Measurements from ENCODE around the gene BCL7B. TPM values are rescaled to one million over a fixed set of nuclear protein-coding genes. Genes with fewer than 3 reads are reported as not detected.
"Not testable (repeated sequence)": the region's sequence is repeated elsewhere in the genome, so short reads cannot be mapped to it uniquely, and the experiment has no call there.

Gene BCL7B
- total RNA-seq: 18.5 and 32.2 TPM in 2 replicates

DNA sequence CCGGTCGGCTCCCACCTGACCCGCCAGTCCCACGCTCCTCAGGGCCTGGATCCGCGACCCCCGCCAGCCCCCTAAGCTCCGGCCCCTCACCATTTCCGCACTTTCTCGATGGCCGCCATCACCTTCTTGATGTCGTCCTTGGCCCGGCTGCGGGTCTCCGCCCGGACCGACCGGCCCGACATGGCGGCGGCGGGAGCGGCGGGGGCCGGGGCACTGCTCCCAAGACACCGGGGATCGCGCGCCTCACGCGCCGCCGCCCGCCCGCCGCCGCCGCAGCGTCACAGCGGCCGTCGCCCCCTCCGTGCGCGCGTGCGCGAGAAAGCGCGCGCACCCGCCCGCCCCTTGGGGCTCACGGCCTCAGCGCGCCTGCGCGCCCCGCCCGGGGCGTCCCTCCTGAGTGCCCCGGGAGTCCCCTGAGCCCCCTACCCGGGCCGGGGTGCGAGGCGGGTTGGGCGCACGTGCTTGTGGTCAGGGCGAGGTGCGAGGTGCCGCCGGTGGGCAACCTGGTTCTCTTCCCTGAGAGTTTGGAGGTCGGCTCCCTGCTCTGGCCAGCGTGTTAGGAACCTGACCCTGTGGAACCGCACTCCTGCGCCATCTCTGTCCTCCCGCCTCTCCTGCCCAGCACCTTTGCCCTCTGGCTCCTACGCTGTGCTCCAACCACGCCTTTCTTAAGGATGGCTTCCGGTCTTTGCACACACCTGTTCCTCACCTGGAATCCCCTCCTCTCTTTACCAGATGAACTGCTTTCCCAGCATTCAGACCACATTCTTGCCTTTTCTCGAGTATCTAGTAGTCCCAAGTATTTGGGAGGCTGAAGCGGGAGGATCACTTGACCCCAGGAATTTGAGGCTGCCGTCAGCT, at the start of gene BCL7B:
Gene BCL7B, minus strand, starts transcription at position 294 of the 861 bp plus-strand sequence. Its CDS starts 112 bp downstream, at position 182.
- DNase-seq: peak; percentile 78

DNA sequence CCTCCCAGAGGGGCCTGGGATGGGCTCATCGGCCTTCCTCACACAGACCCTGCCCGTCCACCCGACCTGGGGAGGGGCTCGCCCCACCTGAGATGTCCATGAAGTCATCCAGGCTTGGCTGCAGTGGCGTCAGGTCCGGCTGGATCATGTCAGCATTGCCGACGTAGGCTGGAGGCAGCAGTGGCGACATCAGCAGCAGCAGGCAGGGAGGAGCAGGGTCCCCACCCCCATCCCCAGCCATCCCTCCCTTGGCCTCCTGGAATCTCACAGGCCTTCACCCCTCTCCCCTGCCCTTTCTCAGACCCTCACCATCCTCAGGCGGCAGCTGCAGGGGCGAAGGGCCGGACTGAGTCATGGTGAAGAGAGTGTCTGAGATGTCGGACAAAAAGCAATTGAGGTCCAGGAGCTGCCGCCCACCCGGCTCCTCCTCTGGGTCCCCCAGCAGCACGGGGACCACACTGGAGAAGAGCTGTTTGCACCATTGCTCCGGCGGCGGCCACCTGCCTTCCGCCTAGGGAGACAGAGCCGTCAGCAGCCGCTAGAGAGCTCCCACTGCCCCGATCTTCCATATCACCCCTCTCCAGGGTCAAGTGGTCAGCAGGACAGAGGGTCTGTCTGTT, 48.2 kb upstream of the BCL7B start:
- no peak for DNase-seq

DNA sequence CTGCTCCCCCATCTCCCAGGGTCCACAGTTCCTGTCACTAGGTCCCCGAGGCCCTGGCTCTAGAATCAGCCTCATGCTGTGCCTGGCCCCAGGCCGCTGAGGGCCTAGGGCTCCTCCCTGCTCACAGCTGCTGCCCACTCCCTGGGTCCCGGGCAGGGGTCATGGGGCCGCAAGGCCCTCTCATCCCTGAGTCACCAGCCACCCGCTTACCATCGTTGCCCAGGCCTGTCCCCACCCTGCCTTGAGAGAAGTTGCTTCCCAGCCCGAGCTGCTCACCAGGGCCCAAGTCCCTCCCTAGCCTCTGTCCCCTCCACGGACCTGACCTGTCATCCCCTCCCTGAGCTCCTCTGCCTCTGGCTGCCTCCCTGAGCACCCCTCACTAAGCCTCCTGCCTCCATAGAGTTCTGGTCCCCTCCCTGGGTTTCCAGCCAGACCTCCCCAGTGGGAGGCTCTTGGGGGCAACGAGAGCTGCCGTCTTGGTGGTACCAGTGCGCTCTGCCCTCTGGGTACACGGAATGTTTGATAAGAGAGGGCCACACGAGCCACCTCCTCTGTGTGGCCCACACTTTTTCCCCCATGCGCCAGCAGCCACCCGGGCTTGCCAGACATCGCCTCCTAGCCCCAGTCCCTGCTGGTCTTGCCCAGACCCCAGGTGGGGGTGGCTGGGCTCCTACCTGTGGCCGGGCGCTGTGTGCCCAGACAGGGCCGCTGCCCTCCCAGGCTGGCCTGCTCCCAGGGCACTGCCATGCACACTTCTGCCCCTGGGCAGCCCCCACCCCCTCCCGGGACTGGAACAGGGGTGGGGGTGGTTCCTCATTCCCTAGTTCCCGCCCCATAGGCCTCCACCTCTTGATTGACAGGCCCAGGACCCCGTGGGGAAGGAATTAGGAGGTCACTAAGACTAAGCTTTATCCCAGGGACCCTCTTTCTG, 45.5 kb upstream of the BCL7B start:
- no peak for DNase-seq

DNA sequence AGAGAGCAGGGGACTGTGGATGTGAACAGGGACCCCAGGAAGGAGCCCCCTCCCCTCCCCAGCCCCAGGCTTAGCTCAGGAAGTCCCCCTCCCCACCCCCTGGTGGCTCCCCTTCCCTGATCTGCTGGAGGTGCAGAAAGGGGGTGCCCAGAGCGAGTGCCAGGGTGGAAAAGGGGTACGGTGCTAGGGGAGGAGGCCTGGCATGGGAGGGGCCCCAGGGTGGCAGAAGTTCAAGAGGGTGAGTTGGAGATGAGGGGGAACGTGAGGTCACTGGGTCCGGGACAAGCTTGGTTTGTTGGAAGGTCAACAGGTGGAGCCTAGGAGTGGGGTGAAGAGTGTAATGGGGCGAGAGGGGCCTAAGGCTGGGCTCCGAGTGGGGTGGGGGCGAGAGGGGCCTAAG, 42.4 kb upstream of the BCL7B start:
- DNase-seq: no peak

DNA sequence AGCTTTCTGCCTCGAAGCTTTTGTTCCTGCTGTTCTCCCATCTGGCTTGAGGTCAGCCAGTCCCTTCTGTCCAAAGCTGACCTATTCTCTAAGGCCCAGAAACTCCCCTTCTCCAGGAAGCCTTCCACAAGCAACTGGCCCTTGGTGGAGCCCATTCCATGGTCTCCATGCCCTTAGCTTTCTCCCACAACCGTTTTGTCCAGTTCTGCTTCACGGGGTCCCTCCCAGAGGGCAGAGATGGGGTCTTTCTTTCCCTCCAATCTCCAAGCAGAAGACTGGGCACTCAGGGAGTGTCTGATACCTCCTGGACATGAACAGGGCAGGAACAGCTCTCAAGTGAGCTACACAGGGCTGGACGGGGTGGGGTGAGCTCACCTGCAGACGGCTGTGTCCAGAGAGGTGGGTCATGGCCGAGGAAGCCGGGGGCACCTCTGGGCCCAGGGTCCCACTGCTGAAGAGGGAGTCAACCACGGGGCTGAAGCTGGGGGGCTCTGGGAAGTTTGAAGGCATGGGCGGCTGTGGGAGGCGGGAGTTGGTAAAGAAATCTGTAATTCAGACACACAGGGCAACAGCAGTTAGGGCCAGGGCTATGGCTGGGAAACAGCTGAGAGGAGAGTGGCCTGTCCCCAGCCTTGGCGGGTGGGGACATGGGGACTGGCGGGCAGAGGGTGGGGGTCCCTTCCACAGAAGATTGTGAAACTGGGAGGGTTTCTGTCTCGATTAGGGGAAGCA, 41.8 kb upstream of the BCL7B start:
- no peak for DNase-seq

DNA sequence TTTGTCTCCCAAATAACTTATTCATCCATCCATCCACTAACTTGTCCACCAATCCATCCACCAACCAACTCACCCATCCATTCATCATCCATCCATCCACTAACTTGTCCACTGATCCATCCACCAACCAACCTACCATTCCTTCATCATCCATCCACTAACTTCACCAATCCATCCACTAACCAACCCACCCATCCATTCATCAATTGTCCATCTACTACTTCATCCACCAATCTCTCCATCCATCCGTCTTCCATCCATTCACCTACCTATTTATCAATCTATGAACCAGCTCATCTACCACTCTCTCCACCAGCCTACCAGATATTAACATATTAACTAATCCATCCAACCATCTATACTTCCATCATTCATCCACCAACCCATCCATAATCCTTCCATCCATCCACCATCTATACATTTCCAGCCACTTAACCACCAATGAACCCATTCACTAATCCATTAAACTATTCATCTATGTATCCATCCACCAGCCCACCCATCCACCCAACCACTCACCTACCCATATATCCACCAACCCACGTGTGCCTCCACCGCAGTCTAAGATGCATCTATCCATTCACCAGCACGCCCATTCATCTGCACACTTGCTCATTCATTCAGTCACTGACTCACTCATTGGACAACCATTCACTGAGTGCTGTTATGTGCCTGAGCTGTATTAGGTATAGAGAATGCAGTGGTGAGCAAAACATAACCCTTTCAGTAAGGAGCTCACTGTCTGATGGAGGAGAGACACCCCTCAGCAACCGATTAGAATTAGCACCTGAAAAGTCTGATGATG, 40.7 kb upstream of the BCL7B start:
- DNase-seq: no peak

DNA sequence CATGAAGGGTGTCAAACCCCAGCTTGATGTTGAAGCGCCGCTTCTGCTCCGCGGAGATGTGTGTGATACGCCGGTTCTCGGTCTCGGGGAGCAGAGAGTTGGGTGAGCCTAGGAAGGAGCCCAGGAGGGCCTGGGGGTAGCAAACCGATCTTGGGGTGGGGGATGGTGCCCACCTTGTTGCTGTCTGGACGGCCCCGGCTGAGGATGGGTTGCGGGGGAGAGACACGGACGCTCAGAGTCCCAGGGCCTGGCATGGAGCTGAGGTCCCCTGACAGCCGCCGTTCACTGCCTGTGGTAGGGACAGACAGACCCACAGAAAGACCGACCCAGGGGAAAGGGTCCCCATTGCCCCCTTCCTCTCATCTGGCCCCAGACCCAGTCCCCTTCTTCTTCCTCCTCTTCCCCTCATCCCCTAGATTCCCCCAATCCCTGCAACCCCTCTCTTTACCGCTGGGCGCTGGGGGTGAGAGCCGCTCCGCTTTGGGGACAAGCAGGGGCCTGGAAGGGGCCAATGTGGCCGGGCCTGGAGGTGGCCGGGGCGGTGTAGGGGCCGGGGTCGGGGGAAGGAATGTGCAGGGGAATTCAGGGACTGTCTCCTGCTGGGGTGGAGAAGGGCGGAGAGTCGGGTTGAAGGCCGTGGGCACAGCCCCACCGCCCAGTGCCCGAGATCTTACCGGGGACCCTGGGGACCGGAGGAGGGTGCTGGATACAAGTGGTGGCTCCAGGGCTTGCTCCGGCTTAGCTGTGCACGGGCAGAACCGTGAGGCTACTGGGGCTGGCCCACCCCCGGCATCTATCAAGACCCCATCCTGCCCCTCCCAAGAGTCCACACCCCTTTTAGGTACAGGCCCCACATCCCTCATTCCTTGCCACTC, 38.9 kb upstream of the BCL7B start:
- no peak for DNase-seq

DNA sequence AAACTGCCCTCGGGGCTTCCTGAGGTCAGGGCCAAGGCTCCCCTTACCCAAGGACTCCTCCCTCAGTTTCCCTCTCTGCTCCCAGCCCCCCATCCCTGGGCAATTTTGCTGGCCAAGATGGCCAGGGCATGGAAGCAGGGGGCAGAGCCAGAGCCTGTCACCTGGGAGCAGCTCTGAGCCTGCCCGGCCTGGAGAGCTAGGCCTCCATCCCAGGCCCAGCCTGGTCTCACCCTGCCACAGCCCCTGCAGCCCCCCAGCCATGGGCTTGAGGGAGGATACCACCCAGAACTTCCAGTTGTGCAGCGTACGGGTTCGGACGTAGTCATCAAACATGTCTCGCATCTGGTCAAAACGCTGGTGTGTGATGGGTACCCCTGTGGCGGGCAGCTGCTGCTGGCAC, 37.9 kb upstream of the BCL7B start:
- no peak for DNase-seq

DNA sequence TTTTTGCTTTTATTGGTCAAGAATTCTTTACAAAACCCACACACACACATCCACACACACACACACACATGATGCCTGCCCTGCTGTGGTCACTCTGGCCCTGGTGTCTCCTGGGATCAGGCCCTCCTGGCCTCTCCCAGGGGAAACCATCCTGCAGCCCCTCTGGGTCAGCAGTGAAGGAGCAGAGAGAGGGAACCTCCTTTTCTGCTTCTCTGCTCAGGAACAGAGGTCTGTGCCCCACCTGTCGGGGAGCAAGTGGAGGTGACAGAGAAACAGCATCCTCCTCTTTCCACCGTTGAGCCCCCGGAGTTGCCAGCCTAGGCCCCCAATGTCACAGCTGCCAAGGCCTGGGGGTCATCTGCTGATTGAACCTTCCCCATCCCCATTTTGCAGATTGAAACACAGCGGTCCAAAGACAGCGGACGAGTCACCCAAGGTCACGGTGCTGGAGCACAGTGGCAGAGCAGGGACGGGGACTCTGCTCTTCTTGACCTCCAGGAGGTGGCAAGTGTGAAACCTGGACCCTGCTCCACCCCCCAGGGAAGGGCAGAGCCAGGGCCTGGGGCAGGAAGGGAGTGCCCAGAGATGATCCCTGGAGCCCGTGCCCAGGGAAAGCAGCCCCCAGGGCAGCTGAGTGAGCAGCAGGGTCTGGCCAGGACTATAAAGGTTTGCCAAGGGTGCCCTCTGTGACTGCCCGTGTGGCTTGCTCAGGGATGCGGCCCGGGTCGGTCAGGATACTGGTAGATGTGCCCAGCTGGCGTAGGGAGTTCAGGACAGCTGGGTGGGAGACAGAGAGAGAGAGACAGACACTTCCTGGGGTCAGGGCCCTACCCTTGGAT, 35.9 kb upstream of the BCL7B start:
- no peak for DNase-seq

DNA sequence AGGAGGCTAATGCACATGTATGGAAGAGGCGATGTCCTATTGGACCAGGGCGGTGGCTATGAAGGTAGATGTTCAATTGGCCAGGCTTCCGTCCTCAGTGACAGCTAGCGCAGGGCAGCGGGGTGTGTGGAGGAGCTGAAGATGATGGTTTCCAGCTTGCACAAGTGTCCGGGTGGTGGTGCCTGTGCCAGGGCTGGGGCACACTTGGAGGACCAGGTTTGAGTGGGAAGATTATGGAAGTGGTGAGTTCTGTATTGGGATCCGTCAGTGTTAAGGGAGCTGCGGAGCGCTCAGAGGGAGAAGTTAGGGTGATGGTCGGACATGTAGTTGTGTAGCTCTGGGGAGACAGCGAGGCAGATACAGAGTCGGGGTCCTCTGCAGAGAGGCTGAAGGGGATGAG, 29.4 kb upstream of the BCL7B start:
- DNase-seq: no peak

DNA sequence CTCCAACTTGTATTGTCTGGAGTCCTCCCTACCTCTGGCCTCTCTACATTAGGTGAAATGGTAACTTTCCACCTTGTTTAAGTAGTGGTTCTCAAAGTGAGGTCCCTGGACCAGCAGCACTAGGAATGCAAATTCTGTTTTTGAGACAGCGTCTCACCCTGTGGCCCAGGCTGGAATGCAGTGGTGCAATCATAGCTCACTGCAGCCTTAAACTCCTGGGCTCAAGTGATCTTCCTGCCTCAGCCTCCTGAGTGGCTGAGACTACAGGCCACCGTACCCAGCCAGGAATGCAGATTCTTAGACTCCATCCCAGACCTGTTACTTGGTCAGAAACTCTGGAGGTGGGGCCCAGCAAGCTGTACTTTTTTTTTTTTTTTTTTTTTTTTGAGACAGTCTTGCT, 27.7 kb upstream of the BCL7B start:
- no peak for DNase-seq

DNA sequence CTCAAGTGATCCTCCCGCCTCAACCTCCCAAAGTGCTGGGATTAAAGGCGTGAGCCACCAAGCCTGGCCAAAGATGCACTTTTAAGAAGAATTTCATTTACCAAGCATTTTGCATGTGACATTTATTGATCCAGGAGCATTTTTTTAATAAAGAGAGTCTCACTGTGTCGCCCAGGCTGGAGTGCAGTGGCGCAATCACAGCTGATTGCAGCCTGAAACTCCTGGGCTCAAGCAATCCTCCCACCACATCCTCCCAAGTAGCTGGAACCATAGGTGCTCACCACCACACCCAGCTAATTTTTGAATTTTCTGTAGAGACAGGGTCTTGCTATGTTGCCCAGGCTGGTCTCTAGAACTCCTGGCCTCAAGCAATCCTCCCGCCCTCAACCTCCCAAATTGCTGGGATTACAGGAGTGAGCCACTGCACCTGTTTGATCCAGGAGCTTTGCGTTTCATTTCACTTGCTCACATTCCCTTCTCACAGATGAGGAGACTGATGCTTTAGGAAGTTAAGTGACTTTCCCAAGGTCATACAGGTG, 25.2 kb upstream of the BCL7B start:
- DNase-seq: no peak

DNA sequence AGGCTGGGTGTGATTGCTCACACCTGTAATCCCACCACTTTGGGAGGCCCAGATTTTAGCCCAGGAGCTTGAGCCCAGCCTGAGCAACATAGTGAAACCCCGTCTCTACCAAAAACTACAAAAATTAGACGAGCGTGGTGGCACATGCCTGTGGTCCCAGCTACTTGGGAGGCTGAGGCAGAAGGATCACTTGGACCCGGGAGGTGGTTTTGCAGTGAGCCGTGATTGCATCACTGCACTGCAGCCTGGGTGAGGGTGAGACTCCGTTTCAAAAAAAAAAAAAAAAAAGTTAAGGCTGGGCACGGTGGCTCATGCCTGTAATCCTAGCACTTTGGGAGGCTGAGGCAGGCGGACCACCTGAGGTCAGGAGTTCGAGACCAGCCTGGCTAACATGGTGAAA, 23.5 kb upstream of the BCL7B start:
- not testable (repeated sequence) for DNase-seq

DNA sequence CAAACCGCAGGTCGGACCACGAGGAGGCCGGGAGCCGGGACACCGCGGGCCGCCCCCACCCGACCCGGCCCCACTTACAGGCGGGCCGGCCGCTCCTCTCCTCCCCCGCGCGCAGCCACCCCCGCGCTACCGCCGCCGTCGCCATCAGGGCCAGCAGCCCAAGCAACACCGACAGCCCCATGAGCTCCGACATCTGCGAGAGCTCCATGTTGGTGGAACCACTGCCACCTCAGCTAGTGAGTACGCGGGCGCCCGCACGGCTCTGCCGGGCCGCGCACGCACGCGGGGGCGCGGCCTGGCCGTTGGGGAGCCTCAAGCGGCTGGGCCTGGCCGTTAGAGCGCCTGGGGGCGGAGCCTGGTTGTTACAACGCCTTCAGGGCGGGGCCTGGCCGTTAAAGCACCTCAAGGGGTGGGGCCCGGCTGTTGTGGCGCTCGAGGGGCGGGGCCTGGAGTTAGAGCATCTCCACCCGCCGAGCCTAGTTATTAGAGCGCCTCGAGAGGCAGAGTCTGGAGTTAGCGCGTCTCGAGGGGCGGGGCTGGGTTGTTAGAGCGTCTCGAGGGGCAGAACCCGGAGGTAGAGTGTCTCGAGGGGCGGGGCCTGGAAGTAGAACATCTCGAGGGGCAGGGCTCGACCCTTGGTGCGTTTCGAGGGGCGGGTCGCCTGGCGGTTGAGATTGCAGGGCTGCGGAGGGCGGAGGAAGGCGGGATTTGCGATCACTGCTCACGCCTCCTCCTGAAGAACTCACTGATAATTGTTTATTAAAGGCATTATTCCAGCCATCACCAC, 21.0 kb upstream of the BCL7B start, which contains the start of gene TBL2:
Gene TBL2, minus strand, starts transcription at position 238 of the 787 bp plus-strand sequence. Its CDS starts 30 bp downstream, at position 208.
- peak; percentile 99 for DNase-seq

DNA sequence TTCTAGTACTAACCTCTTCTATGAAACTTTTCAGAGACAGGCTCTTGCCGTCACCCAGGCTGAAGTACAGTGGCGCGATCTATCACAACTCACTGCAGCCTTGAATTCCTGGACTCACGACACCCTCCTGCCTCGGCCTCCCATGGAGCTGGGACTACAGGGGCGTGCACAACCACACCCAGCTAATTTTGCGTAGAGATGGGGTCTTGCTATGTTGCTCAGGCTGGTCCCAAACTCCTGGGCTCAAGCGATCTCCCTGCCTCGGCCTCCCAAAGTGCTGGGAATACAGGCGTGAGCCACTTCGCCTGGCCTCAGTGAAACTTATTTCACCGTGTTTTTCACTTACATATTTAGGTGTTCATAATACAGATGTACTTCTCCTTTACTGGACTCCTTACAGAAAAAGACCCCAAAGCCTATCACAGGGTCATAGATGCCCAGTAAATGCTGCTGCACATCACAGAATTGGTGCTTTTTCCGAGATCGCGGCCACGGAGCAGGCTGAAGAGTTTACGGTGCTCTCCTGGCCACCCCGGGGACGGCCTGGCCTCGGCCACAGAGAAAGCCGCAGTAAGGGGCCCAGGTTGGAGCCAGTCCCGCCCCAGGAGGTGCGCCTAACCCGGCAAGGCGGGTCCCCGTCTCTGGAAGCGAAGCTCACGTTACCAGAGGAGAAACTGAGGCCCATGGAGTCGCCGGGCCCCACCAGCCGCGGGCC, 20.3 kb upstream of the BCL7B start:
- peak; percentile 39 for DNase-seq

DNA sequence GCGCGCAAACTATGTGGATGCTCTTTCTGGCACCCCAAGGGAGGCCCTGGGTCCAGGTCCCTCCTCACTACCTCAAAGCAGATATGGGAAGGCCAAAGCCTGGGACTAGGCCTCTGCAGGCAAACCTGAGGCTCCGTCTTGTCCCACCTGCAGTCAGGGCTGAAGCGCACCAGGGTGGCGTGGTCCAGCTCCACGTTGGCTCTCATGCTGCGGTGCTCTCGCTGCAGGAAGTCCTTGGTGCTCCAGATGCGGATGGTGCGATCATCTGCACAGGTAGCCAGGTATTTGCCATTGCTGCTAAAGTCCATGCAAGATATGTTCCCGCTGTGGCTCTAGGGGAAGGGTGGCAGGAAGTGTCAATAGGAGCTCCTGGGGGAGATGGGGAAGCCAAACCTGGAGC, 16.3 kb upstream of the BCL7B start:
- DNase-seq: no peak

DNA sequence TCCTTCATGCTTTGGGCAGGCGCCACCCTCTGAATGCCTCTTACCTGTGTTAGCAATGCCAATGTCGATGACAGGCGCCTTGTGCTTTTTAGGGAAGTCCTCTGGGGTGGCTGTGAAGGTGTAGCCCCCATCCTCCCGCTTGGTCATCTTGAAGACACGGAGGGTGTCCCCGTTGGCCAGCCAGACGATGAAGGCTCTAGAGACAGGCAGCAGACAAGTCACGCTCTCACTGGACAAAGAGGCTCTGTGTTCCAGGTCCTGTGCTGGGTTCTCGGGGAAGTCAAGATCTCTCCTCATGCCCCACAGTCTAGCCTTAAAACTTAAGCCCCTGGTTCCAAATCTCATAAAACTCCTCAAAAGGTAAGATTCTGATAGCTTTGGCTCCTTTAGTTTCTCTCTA, 15.8 kb upstream of the BCL7B start:
- DNase-seq: no peak

DNA sequence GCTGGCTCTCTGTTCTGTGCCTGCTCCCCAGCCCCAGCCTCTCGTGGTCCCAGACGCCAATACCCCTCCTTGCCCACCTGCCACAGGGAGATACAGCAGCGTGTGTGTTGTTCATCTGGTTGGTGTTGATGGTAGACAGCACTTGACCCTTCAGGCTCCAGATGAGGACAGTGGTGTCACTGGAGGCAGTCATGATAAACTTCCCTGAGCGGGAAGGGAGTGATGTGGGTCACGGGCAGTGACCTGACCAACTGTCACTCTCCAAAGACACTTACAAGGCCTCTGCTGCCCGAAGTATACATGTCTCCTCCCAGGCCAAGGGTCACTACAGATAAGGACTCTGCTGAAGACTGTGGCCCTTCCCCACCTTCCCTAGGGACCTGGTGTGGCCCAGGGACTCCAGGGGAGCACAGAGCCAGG, 15.3 kb upstream of the BCL7B start:
- no peak for DNase-seq

Measured in dermis blood vessel endothelial cell (primary cell).